HG02973 (cell line): ENCODE data around the gene P4HB.

Experiments used
- ATAC-seq: cut with Tn5 transposase; IDR thresholded peaks from one replicate; pipeline ENCODE4 v1.9.1; 2021; ENCODE audit warnings: moderate library complexity; ENCODE audit not compliant: unreplicated experiment

P4HB gene

GRCh38 chr17:81813371-81813684 is 47.0 kb downstream of the P4HB start:
- ATAC-seq = no peak

- no peak for ATAC-seq
These were observed 47.6 kb downstream of the P4HB start for GRCh38 chr17:81812571-81813370.

- no peak for ATAC-seq
These were observed 48.4 kb downstream of the P4HB start for GRCh38 chr17:81811705-81812570.

- ATAC-seq = no peak
These were observed 49.2 kb downstream of the P4HB start for GRCh38 chr17:81810892-81811704.

GRCh38 chr17:81810476-81810875 is 49.9 kb downstream of the P4HB start:
- ATAC-seq = no peak

GRCh38 chr17:81809556-81809998 is 50.8 kb downstream of the P4HB start:
- no peak for ATAC-seq

GRCh38 chr17:81808778-81809555 is 51.4 kb downstream of the P4HB start:
- ATAC-seq = no peak

GRCh38 chr17:81807839-81808238 is 52.5 kb downstream of the P4HB start:
- ATAC-seq = no peak

GRCh38 chr17:81807210-81807719 is 53.1 kb downstream of the P4HB start:
- ATAC-seq = no peak

GRCh38 chr17:81806461-81807209 is 53.7 kb downstream of the P4HB start:
- no peak for ATAC-seq

GRCh38 chr17:81805707-81806460 is 54.5 kb downstream of the P4HB start:
- ATAC-seq = no peak

GRCh38 chr17:81804559-81805399 is 55.6 kb downstream of the P4HB start:
- no peak for ATAC-seq

- ATAC-seq = no peak
These were observed 56.4 kb downstream of the P4HB start, which contains the start of gene GCGR for GRCh38 chr17:81803728-81804558. GCGR (plus strand) TSS chr17:81804150; CDS start chr17:81809019, 4,869 bp downstream.

GRCh38 chr17:81802856-81803643 is 57.3 kb downstream of the P4HB start:
- no peak for ATAC-seq

GRCh38 chr17:81802048-81802758 is 58.1 kb downstream of the P4HB start:
- ATAC-seq = no peak

GRCh38 chr17:81801327-81801726 is 59.0 kb downstream of the P4HB start:
- no peak for ATAC-seq
